T-helper 9 cell (primary cell): ENCODE results near the gene KCNMA1.

Experiments
- DNase-seq: peaks from one replicate; pipeline ENCODE4 v3.0.0-alpha.2; 2020

The KCNMA1 gene

GRCh38 chr10:77191324-77192049 lies 446.1 kb downstream of the KCNMA1 start:
- DNase-seq, result no peak

- DNase-seq, result no peak
These were observed 447.3 kb downstream of the KCNMA1 start for GRCh38 chr10:77190291-77190690.

GRCh38 chr10:77189520-77189919 lies 448.1 kb downstream of the KCNMA1 start:
- DNase-seq, result no peak

DNA sequence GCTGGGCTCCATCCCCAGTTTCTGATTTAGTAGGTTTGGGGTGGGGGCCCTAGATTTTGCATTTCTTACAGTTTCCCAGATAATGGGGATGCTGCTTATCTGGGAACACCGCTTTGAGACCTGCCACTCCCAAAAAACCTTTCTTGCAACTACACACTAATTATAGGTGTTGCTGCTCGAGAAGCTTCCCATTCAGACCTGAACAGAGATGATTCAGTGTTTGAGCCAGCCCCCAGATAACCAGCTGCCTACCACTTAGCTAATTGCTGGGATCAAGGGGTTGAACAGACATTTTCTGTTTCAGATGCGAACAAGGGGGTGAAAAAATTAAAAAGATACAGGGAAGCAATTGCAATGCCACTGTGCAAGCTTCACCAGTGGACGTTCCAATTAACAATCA lies 448.5 kb downstream of the KCNMA1 start:
- DNase-seq, result no peak

DNA sequence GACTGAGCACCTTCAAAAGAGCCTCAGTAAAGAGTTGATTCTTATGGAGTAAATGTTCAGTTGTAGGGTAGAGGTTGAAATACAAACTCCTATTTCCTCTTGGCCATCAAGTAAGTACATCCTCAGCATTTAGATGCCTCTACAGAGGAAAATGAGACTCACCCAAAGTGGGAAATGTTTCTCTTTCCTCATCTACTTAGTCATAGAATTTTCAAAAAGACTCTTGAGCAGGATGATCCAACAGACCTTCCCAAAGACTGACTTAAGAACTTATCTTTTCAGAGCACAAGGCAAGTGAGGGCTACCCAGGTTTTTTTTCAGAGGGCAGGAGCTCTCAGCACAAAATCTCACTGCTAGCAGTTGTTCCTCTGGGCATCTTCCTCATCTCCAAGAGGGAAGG lies 449.1 kb downstream of the KCNMA1 start:
- DNase-seq, result no peak

- DNase-seq, result no peak
These were observed 449.6 kb downstream of the KCNMA1 start for GRCh38 chr10:77188000-77188395.

DNA sequence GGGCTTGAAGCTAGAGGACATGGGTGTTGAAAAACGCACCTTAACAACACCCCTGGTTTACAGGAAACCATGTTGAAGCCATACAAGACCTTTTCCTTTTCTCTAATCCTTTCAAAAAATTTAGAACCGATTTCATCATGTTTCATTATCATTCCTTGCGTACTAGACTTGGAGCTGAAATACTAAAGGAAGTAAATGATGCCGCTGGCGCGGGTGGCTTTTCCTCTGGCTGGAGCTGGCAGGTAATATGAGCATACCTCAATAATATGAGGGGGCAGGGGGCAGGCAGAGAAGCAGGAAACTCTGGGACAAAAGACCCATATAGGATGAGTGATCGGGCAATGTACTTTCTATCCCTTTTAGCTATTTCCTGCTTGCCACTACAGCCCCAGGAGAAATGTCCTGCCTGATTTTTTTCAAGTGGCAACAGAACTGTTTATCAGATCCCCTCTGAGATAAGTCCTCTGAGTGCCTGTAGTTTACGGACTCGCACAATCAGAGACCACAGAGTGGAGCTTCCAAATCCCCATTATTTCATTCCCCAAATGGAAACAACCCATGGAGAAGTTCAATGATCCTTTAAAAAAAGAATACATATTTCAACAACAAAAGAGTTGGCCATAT lies 450.1 kb downstream of the KCNMA1 start:
- DNase-seq, result no peak

- no peak for DNase-seq
These were observed 450.7 kb downstream of the KCNMA1 start for GRCh38 chr10:77186936-77187335.

DNA sequence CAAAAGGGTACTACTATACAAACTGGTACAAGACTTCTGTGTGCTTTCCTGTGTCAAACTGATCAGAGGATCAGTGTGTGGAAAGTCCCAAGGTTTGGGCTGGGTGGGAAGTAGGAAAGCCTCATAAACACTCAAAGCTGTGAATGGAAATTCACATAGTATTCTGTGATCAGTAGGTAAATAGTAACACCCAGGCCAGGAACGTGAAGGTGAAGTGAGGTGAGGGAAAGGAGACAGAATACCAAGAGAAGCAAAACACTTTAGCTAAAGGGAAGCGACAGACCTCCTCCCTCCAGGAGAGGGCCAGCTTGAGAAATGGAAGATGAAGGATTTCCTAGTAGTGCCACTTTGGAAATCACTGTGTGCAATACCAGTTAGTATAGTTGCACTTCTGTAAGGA lies 451.9 kb downstream of the KCNMA1 start:
- DNase-seq, result no peak

- no peak for DNase-seq
These were observed 454.8 kb downstream of the KCNMA1 start for GRCh38 chr10:77182803-77183202.

- DNase-seq, result no peak
These were observed 456.8 kb downstream of the KCNMA1 start for GRCh38 chr10:77180794-77181193.

- no peak for DNase-seq
These were observed 457.5 kb downstream of the KCNMA1 start for GRCh38 chr10:77180104-77180503.

GRCh38 chr10:77179015-77179695 lies 458.5 kb downstream of the KCNMA1 start:
- no peak for DNase-seq

- no peak for DNase-seq
These were observed 460.0 kb downstream of the KCNMA1 start for GRCh38 chr10:77177589-77177988.

DNA sequence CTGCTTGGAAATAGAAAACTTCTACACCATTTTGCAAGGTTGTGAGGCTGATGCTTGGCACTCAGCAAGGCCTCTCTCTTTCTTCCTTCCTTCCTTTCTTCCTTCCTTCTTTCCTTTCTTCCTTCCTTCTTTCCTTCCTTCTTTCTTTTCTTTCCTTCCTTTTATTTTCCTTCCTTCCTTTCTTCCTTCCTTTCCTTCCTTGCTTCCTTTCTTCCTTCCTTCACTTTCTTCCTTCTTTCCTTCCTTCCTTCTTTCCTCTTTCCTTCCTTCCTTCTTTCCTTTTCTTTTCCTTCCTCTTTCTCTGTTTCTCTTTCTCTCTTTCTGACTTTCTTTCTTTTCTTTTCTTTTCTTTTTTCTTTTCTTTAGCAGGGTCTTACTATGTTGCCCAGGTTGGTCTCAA lies 460.4 kb downstream of the KCNMA1 start:
- no peak for DNase-seq

- DNase-seq, result no peak
These were observed 461.4 kb downstream of the KCNMA1 start for GRCh38 chr10:77176232-77176631.

DNA sequence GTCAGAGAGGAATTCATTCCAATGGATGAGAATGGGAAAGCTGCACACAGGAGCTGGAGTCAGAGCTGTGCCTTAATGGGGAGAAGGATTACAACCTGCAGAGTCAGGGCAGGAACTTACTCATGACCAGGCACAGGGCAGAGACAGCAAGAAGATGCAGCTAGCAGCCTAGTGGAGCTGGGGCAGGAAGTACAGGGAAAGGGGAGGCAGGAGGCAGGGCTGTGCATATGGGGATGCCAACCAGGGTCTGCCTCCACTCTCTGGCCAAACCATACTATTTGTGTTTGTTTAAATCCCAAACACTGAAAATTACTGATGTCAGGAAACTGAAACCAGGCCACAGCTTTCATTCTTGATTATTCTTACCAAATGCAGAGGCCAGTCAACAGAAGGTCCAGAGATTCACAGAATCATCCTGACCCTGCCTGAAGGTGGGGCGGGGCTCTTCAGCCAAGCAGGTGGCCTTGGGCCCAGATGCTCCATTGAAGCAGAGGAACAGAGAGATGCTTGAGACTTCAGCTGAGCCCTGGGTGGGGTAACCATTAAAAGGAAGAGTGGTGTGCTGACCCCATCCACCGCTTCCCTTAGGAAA lies 461.9 kb downstream of the KCNMA1 start:
- no peak for DNase-seq

DNA sequence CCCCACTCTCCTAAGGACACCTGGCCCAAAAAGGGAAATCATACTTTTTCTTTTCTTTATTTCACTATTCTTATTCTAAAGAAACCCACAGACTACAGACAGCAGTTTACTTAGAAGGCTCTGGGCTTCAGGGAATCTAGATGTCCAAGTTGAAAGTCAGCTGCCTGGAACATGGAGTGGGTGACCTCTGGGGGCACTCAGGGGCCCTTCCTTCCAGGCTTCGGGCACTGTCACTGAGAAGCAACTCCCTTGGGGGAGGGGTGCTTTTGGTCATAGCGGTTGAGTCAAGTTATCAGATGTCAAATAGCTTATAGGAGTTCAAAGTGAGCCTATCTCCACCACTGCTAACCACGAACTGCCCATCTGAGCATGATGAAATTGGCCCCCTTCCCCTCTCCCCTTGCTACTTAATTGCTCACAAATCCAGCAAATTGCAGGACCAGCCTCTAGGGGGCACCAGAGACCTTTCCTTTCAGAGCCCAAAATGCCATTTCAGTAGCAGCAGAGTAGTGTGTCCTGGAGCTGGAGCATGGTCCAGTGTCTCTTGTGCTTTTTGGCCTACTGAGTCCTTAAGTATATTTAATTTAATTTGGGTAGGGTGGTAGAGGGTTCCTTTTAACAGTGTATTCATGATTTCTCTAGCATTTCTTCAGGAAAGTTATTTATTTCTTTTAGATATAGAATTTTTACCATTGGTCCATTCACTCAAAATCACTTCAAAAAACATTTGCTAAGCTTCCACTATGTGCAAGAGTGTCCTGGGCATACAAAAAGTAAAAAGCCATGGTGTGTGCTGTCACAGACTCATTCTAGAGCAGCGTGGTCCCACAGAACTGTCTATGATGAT lies 463.8 kb downstream of the KCNMA1 start:
- peak; percentile 50 for DNase-seq

DNA sequence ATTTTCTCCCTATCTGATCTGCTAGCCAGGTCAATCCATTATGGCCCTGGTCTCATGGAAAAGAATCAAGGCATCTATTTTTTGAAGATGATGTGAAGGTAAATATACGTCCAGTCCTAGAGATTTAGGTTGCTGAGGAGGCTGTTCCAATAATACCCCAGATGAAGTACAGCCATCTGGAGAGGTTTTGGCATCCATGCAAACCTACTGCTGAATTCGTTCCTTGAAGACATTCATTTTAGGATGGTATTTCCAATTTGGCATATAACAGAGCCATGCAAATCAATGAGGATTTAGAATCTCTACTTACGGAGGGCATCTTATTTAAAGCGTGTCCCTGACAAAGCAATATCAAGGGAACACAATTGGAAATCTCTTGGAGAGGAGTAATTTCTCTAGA lies 465.5 kb downstream of the KCNMA1 start:
- no peak for DNase-seq

DNA sequence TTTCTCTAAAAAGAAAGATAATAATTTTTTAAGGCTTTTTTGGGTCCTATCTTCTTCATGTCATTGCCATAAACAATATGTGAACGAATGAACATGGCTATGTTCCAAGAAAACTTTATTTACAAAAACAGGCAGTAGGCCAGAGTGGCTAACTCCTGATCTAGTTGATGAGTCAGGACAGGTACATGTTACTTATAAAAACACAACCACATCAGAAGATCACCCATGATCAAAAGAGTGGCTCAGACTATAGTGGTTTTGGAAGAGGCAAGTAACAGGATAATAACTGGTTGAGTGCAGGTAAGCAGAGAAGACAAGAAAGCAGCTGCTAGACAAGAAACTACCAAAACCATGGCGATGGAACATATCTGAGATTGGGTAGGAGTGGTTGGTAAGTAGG lies 468.7 kb downstream of the KCNMA1 start:
- no peak for DNase-seq

GRCh38 chr10:77168161-77168560 lies 469.4 kb downstream of the KCNMA1 start:
- DNase-seq, result no peak

DNA sequence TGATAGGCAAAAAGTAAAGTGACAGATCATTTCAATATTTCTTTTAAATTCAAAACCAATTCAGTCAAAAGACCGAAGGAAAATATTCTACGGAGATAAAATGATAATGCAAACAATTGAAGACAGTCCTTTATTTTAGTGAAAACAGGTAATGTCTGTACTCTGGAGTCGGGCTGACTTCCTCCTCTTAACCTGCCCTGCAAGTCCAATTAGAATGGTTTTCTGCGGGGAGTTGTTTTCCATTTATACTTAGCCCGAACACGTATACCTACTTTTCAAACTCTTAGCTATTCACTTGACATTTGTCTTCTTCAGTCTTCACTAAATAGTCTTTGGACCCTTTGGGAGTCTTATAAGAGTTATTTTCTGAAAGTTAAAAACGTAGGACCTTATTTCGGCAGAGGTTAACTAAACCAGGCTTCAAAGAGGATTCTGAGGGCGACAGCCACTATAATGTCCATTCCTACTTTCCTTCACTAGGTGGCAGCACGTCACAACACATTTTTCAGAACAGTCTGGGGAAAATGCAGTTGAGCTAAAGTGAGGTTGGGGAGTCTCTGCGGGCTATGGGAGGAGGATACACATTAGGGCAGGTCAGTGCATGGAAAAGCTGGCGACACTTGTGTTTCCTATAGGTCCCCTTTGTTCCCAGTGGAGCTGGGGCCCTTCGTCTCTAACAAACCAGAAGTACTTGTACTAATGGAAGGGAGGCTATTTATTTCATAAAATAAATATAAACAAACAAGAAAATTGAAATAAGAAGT lies 472.0 kb downstream of the KCNMA1 start:
- peak; percentile 3 for DNase-seq
